ENCODE measurements around the gene GNAO1.

GNAO1 gene

GRCh38 chr16:56191156-56191815 lies at the start of gene GNAO1:
TSS of gene GNAO1 (plus strand) at chr16:56191489. CDS start at chr16:56192236, 747 bp downstream.
- DNase-seq (ENCODE audit: low spot score), result peak; percentile 61

GRCh38 chr16:56143666-56144065 lies 47.6 kb upstream of the GNAO1 start:
- DNase-seq (ENCODE audit: low spot score), result no peak

- no peak for DNase-seq (ENCODE audit: low spot score)
Observed at GRCh38 chr16:56145369-56145768, 45.9 kb upstream of the GNAO1 start.

- DNase-seq (ENCODE audit: low spot score), result no peak
Observed at GRCh38 chr16:56151621-56152020, 39.7 kb upstream of the GNAO1 start.

- no peak for DNase-seq (ENCODE audit: low spot score)
Observed at GRCh38 chr16:56161658-56162057, 29.6 kb upstream of the GNAO1 start.

- no peak for DNase-seq (ENCODE audit: low spot score)
Observed at GRCh38 chr16:56163089-56163488, 28.2 kb upstream of the GNAO1 start.

GRCh38 chr16:56163938-56164337 lies 27.4 kb upstream of the GNAO1 start:
- DNase-seq (ENCODE audit: low spot score), result no peak

- DNase-seq (ENCODE audit: low spot score), result no peak
Observed at GRCh38 chr16:56164636-56165035, 26.7 kb upstream of the GNAO1 start.

GRCh38 chr16:56174411-56174810 lies 16.9 kb upstream of the GNAO1 start:
- DNase-seq (ENCODE audit: low spot score), result no peak

GRCh38 chr16:56181401-56181800 lies 9.9 kb upstream of the GNAO1 start:
- no peak for DNase-seq (ENCODE audit: low spot score)

GRCh38 chr16:56183266-56183665 lies 8.0 kb upstream of the GNAO1 start:
- no peak for DNase-seq (ENCODE audit: low spot score)

- DNase-seq (ENCODE audit: low spot score), result no peak
Observed at GRCh38 chr16:56190048-56190676, 1.1 kb upstream of the GNAO1 start.

- DNase-seq (ENCODE audit: low spot score), result no peak
Observed at GRCh38 chr16:56190677-56191155, 573 bp upstream of the GNAO1 start.

- DNase-seq (ENCODE audit: low spot score), result no peak
Observed at GRCh38 chr16:56191835-56192634, 746 bp downstream of the GNAO1 start.

- no peak for DNase-seq (ENCODE audit: low spot score)
Observed at GRCh38 chr16:56192635-56192945, 1.3 kb downstream of the GNAO1 start.

- DNase-seq (ENCODE audit: low spot score), result no peak
Observed at GRCh38 chr16:56192986-56193945, 2.0 kb downstream of the GNAO1 start.

- no peak for DNase-seq (ENCODE audit: low spot score)
Observed at GRCh38 chr16:56193951-56194726, 2.9 kb downstream of the GNAO1 start.

- no peak for DNase-seq (ENCODE audit: low spot score)
Observed at GRCh38 chr16:56195151-56195550, 3.9 kb downstream of the GNAO1 start.

- DNase-seq (ENCODE audit: low spot score), result no peak
Observed at GRCh38 chr16:56196381-56196780, 5.1 kb downstream of the GNAO1 start.

- no peak for DNase-seq (ENCODE audit: low spot score)
Observed at GRCh38 chr16:56197192-56197992, 6.1 kb downstream of the GNAO1 start.

Measured in HuH-7 (cell line).